WTC11 (cell line): ENCODE measurements around the gene PIAS3.

Experiments used
- CTCF ChIP-seq: fragments of 200-600 bp; IDR thresholded peaks from 2 replicates; pipeline ENCODE4 v1.8.0; 2022; ENCODE audit warnings: antibody characterized with exemption
- EMX1 ChIP-seq: fragments of 250-450 bp; sonication (Bioruptor Pico); IDR thresholded peaks from 2 replicates; pipeline ENCODE4 v1.8.0; 2021; ENCODE audit warnings: mild to moderate bottlenecking
- USF2 ChIP-seq: sonication (generic); formaldehyde crosslinking; IDR thresholded peaks from 2 replicates; pipeline ENCODE4 v1.8.1; 2023; ENCODE audit warnings: mild to moderate bottlenecking, missing genetic modification reagents, moderate library complexity
- ZBTB43 ChIP-seq: sonication (generic); formaldehyde crosslinking; IDR thresholded peaks from 2 replicates; pipeline ENCODE4 v1.8.1; 2023; ENCODE audit warnings: mild to moderate bottlenecking, missing genetic modification reagents

GRCh38 chr1:145885738-145886287 lies 26.9 kb upstream of the PIAS3 start, which contains the start of gene ANKRD35:
- TF ChIP-seq CTCF (no peak), EMX1 (CRISPR knock-in tag) (no peak), ZBTB43 (CRISPR knock-in tag) (no peak), USF2 (CRISPR knock-in tag) (no peak)
